ENCODE data around the gene REXO1. TPM values are rescaled to one million over a fixed set of nuclear protein-coding genes. Genes with fewer than 3 reads are reported as not detected.
"Not testable (repeated sequence)": the region's sequence is repeated elsewhere in the genome, so short reads cannot be mapped to it uniquely, and the experiment has no call there.

REXO1 gene
- total RNA-seq, 3 donors from 2014 or later (not counting 1 experiment from before 2014, with no cell fraction given): 90.7 to 91.7 (median 91.5) TPM

- intact Hi-C loops (cut with micrococcal nuclease): no loop called here
- DNase-seq (no peak), ATAC-seq (no peak)
- no peak for TF ChIP-seq CTCF (IDR thresholded peaks at IDR 0.05)
- Histone ChIP-seq H3K36me3 (ENCODE audit: control insufficient read depth, insufficient read depth, low read length) (no peaks in the 10 kb centered on the region), H3K4me1 (ENCODE audit: control insufficient read depth, insufficient read depth, low read length) (no peaks in the 10 kb centered on the region), H3K27me3 (ENCODE audit: control insufficient read depth, insufficient read depth, low read length) (no peaks in the 10 kb centered on the region), H3K4me3 (ENCODE audit: low read length) (no peak overlapping the region), H3K9me3 (ENCODE audit: control insufficient read depth, insufficient read depth, low read length) (no peaks in the 10 kb centered on the region), H3K27ac (ENCODE audit: low read length) (no peak overlapping the region)
- Mint-ChIP-seq H3K36me3 (no peaks in the 10 kb centered on the region), H3K9me3 (no peaks in the 10 kb centered on the region), H3K27ac (no peak overlapping the region), H3K4me3 (no peak overlapping the region), H3K4me1 (peaks cover 0 to under 1% of the 10 kb centered on the region in 2 donors), H3K27me3 (ENCODE audit: low read depth in 2 of 2) (no peaks in the 10 kb centered on the region)
- 94% methylated on average over 24 of the region's 24 CpGs for WGBS (ENCODE audit: insufficient coverage)
Measured at GRCh38 chr19:1805401-1806183, 42.7 kb downstream of the REXO1 start.

DNA sequence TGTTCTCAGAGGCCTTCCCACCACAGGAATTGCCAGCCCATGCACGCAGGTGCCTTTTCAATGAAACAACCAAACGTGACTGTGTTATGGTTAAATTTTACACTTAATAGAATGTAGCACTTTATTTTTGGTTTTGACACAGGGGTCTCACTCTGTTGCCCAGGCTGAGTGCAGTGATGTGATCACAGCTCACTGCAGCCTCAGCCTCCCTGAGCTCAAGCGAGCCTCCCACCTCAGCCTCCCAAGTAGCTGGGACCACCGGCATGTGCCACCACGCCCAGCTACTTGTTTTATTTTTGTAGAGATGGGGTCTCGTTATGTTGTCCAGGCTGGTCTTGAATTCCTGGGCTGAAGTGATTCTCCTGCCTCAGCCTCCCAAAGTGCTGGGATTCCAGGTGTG is 43.4 kb downstream of the REXO1 start:
- no peak overlapping the region for H3K4me3 Mint-ChIP-seq
- no peaks in the 10 kb centered on the region for H3K36me3 ChIP-seq (ENCODE audit: control insufficient read depth, insufficient read depth, low read length)
- H3K27ac Mint-ChIP-seq: no peak overlapping the region
- H3K4me1 ChIP-seq (ENCODE audit: control insufficient read depth, insufficient read depth, low read length): no peaks in the 10 kb centered on the region
- no peak for TF ChIP-seq CTCF (IDR thresholded peaks at IDR 0.05)
- intact Hi-C loops (cut with micrococcal nuclease): no loop called here
- H3K27ac ChIP-seq (ENCODE audit: low read length): no peak overlapping the region
- H3K27me3 Mint-ChIP-seq (ENCODE audit: low read depth in 2 of 2): no peaks in the 10 kb centered on the region
- no peaks in the 10 kb centered on the region for H3K9me3 ChIP-seq (ENCODE audit: control insufficient read depth, insufficient read depth, low read length)
- WGBS (ENCODE audit: insufficient coverage): 96% methylated on average over 6 of the region's 6 CpGs
- DNase-seq (no peak), ATAC-seq (no peak)
- H3K27me3 ChIP-seq (ENCODE audit: control insufficient read depth, insufficient read depth, low read length): no peaks in the 10 kb centered on the region
- no peaks in the 10 kb centered on the region for H3K9me3 Mint-ChIP-seq
- no peaks in the 10 kb centered on the region for H3K4me1 Mint-ChIP-seq
- H3K4me3 ChIP-seq (ENCODE audit: low read length): no peak overlapping the region
- H3K36me3 Mint-ChIP-seq: no peaks in the 10 kb centered on the region

GRCh38 chr19:1799695-1800342 is 48.5 kb downstream of the REXO1 start:
- Mint-ChIP-seq H3K4me3 (no peak overlapping the region), H3K4me1 (peaks cover 0 to 8% of the 10 kb centered on the region in 2 donors), H3K36me3 (no peaks in the 10 kb centered on the region), H3K9me3 (no peaks in the 10 kb centered on the region), H3K27ac (no peak overlapping the region), H3K27me3 (ENCODE audit: low read depth in 2 of 2) (peaks cover 0 to 6% of the 10 kb centered on the region in 2 donors)
- H3K9me3 ChIP-seq (ENCODE audit: control insufficient read depth, insufficient read depth, low read length): no peaks in the 10 kb centered on the region
- ATAC-seq: no peak
- 95% methylated on average over 36 of the region's 36 CpGs for WGBS (ENCODE audit: insufficient coverage)
- H3K27ac ChIP-seq (ENCODE audit: low read length): no peak overlapping the region
- H3K27me3 ChIP-seq (ENCODE audit: control insufficient read depth, insufficient read depth, low read length): no peaks in the 10 kb centered on the region
- no peak for DNase-seq
- no peak for TF ChIP-seq CTCF (IDR thresholded peaks at IDR 0.05)
- H3K36me3 ChIP-seq (ENCODE audit: control insufficient read depth, insufficient read depth, low read length): no peaks in the 10 kb centered on the region
- no peak overlapping the region for H3K4me3 ChIP-seq (ENCODE audit: low read length)
- intact Hi-C loops (cut with micrococcal nuclease): no loop called here
- peaks cover 9% of the 10 kb centered on the region for H3K4me1 ChIP-seq (ENCODE audit: control insufficient read depth, insufficient read depth, low read length)

DNA sequence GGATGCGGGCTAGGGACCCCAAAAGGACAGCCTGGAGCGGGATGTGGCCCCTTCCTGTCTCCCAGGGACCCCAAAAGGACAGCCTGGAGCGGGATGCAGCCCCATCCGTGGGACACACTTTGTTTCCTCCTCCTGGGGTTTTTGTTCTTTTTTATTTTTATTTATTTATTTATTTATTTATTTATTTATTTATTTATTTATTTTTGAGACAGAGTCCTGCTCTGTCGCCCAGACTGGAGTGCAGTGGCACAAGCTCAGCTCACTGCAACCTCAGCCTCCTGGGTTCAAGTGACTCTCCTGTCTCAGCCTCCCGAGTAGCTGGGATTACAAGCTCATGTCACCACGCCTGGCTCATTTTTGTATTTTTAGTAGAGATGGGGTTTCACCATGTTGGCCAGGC is 51.0 kb downstream of the REXO1 start:
- intact Hi-C loops (cut with micrococcal nuclease); H3K4me1 ChIP-seq (ENCODE audit: control insufficient read depth, insufficient read depth, low read length); H3K27ac ChIP-seq (ENCODE audit: low read length); H3K27me3 ChIP-seq (ENCODE audit: control insufficient read depth, insufficient read depth, low read length); H3K4me3 ChIP-seq (ENCODE audit: low read length); H3K4me3 Mint-ChIP-seq; H3K9me3 ChIP-seq (ENCODE audit: control insufficient read depth, insufficient read depth, low read length); H3K36me3 ChIP-seq (ENCODE audit: control insufficient read depth, insufficient read depth, low read length); H3K27ac Mint-ChIP-seq; H3K9me3 Mint-ChIP-seq; ATAC-seq; DNase-seq; H3K4me1 Mint-ChIP-seq; H3K27me3 Mint-ChIP-seq (ENCODE audit: low read depth in 2 of 2); H3K36me3 Mint-ChIP-seq: not testable (repeated sequence)
- WGBS (ENCODE audit: insufficient coverage): 92% methylated on average over 5 of the region's 7 CpGs
